ENCODE measurements around the gene VPS4A. TPM values are rescaled to one million over a fixed set of nuclear protein-coding genes. Genes with fewer than 3 reads are reported as not detected.

The VPS4A gene
- total RNA-seq, 4 donors from 2014 or later = 41.9 to 46.5 (median 43.6) TPM

DNA sequence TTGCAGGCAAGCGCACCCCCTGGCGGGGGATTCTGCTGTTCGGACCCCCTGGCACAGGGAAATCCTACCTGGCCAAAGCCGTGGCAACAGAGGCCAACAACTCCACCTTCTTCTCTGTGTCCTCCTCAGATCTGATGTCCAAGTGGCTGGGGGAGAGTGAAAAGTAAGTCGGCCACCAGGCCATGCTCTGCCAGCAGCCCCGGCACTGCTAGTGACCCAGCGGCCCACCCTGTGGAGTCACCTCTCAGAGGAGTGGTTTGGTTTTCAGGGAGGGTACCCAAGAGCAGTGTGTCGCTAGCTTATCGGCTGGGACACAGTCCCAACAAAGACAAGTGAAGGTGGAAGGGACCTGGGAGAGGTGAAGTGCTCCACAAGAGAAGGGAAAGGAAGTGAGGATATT, 8.2 kb downstream of the VPS4A start:
- WGBS = 89% methylated on average over 6 of the region's 9 CpGs
- Histone ChIP-seq H3K27me3 (no peaks in the 10 kb centered on the region), H3K4me3 (no peak overlapping the region), H3K27ac (replicated peaks in 1 of 4) (no peak overlapping the region), H3K36me3 (peaks cover 82 to 100% (median 99%) of the 10 kb centered on the region in 4 donors), H3K4me1 (peaks cover 3 to 15% (median 10%) of the 10 kb centered on the region in 4 donors), H3K9me3 (no peaks in the 10 kb centered on the region)
- intact Hi-C loops (cut with DNase I) = no loop called here
- no peak for DNase-seq (ENCODE audit: extremely low spot score)
- no peak for TF ChIP-seq CTCF (IDR thresholded peaks at IDR 0.05)
- TF ChIP-seq POLR2AphosphoS5 (IDR thresholded peaks at IDR 0.05) = no peak
- no peak for TF ChIP-seq POLR2A (IDR thresholded peaks at IDR 0.05; ENCODE audit: low read depth)
- no peak for TF ChIP-seq EP300 (IDR thresholded peaks at IDR 0.05)

GRCh38 chr16:69319826-69320739, 8.9 kb downstream of the VPS4A start:
- H3K27ac ChIP-seq (replicated peaks in 1 of 4) = no peak overlapping the region
- DNase-seq (ENCODE audit: extremely low spot score) = no peak
- no peak overlapping the region for H3K4me3 ChIP-seq
- peaks cover 78 to 100% (median 99%) of the 10 kb centered on the region in 4 donors for H3K36me3 ChIP-seq
- WGBS = 90% methylated on average over 23 of the region's 30 CpGs
- no peaks in the 10 kb centered on the region for H3K9me3 ChIP-seq
- TF ChIP-seq POLR2AphosphoS5 (IDR thresholded peaks at IDR 0.05) (no peak), CTCF (IDR thresholded peaks at IDR 0.05) (no peak), POLR2A (IDR thresholded peaks at IDR 0.05; ENCODE audit: low read depth) (no peak), EP300 (IDR thresholded peaks at IDR 0.05) (no peak)
- intact Hi-C loops (cut with DNase I) = no loop called here
- no peaks in the 10 kb centered on the region for H3K27me3 ChIP-seq
- peaks cover 0 to 14% (median 7%) of the 10 kb centered on the region in 4 donors for H3K4me1 ChIP-seq

DNA sequence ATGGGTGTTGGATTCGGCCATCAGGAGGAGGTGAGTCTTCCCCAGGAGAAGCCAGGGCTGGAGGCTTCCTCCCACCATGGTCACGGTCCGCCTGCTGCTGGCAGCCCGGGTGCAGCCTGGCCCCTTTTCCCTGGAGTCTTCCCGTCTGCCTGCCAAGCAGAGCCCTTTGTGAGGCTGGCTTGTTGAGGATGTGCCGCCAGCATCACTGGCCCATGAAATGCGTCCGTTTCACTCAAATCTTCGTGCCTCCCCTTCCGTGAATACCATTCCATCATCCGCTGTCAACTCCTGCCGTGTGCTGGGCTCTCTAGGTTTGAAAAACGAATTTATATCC, 9.6 kb downstream of the VPS4A start:
- 96% methylated on average over 7 of the region's 13 CpGs for WGBS
- Histone ChIP-seq H3K36me3 (peaks cover 81 to 100% (median 99%) of the 10 kb centered on the region in 4 donors), H3K4me3 (no peak overlapping the region), H3K4me1 (peaks cover 0 to 11% (median 6%) of the 10 kb centered on the region in 4 donors), H3K27ac (replicated peaks in 1 of 4) (no peak overlapping the region), H3K9me3 (no peaks in the 10 kb centered on the region), H3K27me3 (no peaks in the 10 kb centered on the region)
- intact Hi-C loops (cut with DNase I) = no loop called here
- no peak for DNase-seq (ENCODE audit: extremely low spot score)
- TF ChIP-seq POLR2AphosphoS5 (IDR thresholded peaks at IDR 0.05) (no peak), CTCF (IDR thresholded peaks at IDR 0.05) (no peak)

GRCh38 chr16:69321080-69321479, 9.9 kb downstream of the VPS4A start:
- no peaks in the 10 kb centered on the region for H3K9me3 ChIP-seq
- H3K4me1 ChIP-seq = peaks cover 2 to 15% (median 10%) of the 10 kb centered on the region in 4 donors
- 90% methylated on average over 21 of the region's 22 CpGs for WGBS
- H3K36me3 ChIP-seq = peaks cover 81 to 100% (median 99%) of the 10 kb centered on the region in 4 donors
- H3K27ac ChIP-seq (replicated peaks in 1 of 4) = no peak overlapping the region
- no peaks in the 10 kb centered on the region for H3K27me3 ChIP-seq
- no peak for DNase-seq (ENCODE audit: extremely low spot score)
- intact Hi-C loops (cut with DNase I) = no loop called here
- no peak overlapping the region for H3K4me3 ChIP-seq
- TF ChIP-seq POLR2A (IDR thresholded peaks at IDR 0.05; ENCODE audit: low read depth) (no peak), POLR2AphosphoS5 (IDR thresholded peaks at IDR 0.05) (no peak), CTCF (IDR thresholded peaks at IDR 0.05) (no peak), EP300 (IDR thresholded peaks at IDR 0.05) (no peak)

All from esophagus muscularis mucosa (tissue), 4 donors.